H9 (cell line): ENCODE measurements around the gene RILPL2. TPM values are rescaled to one million over a fixed set of nuclear protein-coding genes. Genes with fewer than 3 reads are reported as not detected.
"Not testable (repeated sequence)": the region's sequence is repeated elsewhere in the genome, so short reads cannot be mapped to it uniquely, and the experiment has no call there.

Experiments
- DNase-seq: peaks from one replicate; pipeline ENCODE4 v3.0.0-alpha.2; 2017
- H2AFZ ChIP-seq: one replicate; pipeline ENCODE4 v1.6.1; 2013; ENCODE audit warnings: mild to moderate bottlenecking, low read length, control low read depth, moderate library complexity
- H2AK5ac ChIP-seq: 2 replicates; pipeline ENCODE4 v1.6.1; 2013; ENCODE audit warnings: low read length, control low read depth, mixed read lengths; ENCODE audit not compliant: insufficient read length
- H2BK120ac ChIP-seq: one replicate; pipeline ENCODE4 v1.6.1; 2013; ENCODE audit warnings: low read depth, mild to moderate bottlenecking, low read length, control low read depth, inconsistent platforms; ENCODE audit not compliant: poor library complexity, severe bottlenecking
- H2BK12ac ChIP-seq: 2 replicates; pipeline ENCODE4 v1.6.1; 2013; ENCODE audit warnings: low read length, control low read depth, mixed read lengths, low read depth; ENCODE audit not compliant: insufficient read length
- H2BK15ac ChIP-seq: 2 replicates; pipeline ENCODE4 v1.6.1; 2013; ENCODE audit warnings: low read depth, low read length, control low read depth
- H2BK20ac ChIP-seq: one replicate; pipeline ENCODE4 v1.6.1; 2013; ENCODE audit warnings: low read depth, mild to moderate bottlenecking, low read length, control low read depth, inconsistent platforms; ENCODE audit not compliant: poor library complexity, severe bottlenecking
- H2BK5ac ChIP-seq: 2 replicates; pipeline ENCODE4 v1.6.1; 2013; ENCODE audit warnings: low read length, control low read depth, mixed read lengths; ENCODE audit not compliant: insufficient read length
- H3K14ac ChIP-seq: 2 replicates; pipeline ENCODE4 v1.6.1; 2013; ENCODE audit warnings: low read length, control low read depth; ENCODE audit not compliant: insufficient read depth
- H3K18ac ChIP-seq: 2 replicates; pipeline ENCODE4 v1.6.1; 2013; ENCODE audit warnings: low read depth, mild to moderate bottlenecking, mixed read lengths, low read length, control low read depth; ENCODE audit not compliant: insufficient read length
- H3K23ac ChIP-seq: 2 replicates; pipeline ENCODE4 v1.6.1; 2013; ENCODE audit warnings: low read length, control low read depth, mixed read lengths, low read depth; ENCODE audit not compliant: insufficient read length
- H3K23me2 ChIP-seq: 2 replicates; pipeline ENCODE4 v1.6.1; 2013; ENCODE audit warnings: low read depth, mild to moderate bottlenecking, mixed read lengths, low read length, control low read depth; ENCODE audit not compliant: insufficient read length, poor library complexity, severe bottlenecking
- H3K27ac ChIP-seq: 2 replicates; pipeline ENCODE4 v1.5.1; 2013; ENCODE audit warnings: low read length, control low read depth, mixed read lengths, low read depth; ENCODE audit not compliant: insufficient read length
- H3K27me3 ChIP-seq: 2 replicates; pipeline ENCODE4 v1.6.1; 2013; ENCODE audit warnings: low read length, control low read depth, inconsistent platforms; ENCODE audit not compliant: insufficient read depth
- H3K4ac ChIP-seq: 2 replicates; pipeline ENCODE4 v1.6.1; 2013; ENCODE audit warnings: low read depth, mild to moderate bottlenecking, control low read depth, inconsistent platforms, low read length, moderate library complexity
- H3K4me1 ChIP-seq: 2 replicates; pipeline ENCODE4 v1.6.1; 2013; ENCODE audit warnings: low read length, control low read depth, inconsistent platforms; ENCODE audit not compliant: insufficient read depth
- H3K4me2 ChIP-seq: 2 replicates; pipeline ENCODE4 v1.6.1; 2013; ENCODE audit warnings: low read length, control low read depth, mixed read lengths; ENCODE audit not compliant: insufficient read length, insufficient read depth
- H3K56ac ChIP-seq: 2 replicates; pipeline ENCODE4 v1.6.1; 2013; ENCODE audit warnings: low read depth, mild to moderate bottlenecking, mixed read lengths, low read length, control low read depth; ENCODE audit not compliant: insufficient read length
- H3K79me1 ChIP-seq: 2 replicates; pipeline ENCODE4 v1.6.1; 2013; ENCODE audit warnings: low read depth, mild to moderate bottlenecking, moderate library complexity, low read length, control low read depth, inconsistent platforms; ENCODE audit not compliant: insufficient read depth, poor library complexity, severe bottlenecking
- H3K79me2 ChIP-seq: 2 replicates; pipeline ENCODE4 v1.6.1; 2013; ENCODE audit warnings: low read length, control low read depth, inconsistent platforms; ENCODE audit not compliant: insufficient read depth
- H3K9ac ChIP-seq: 2 replicates; pipeline ENCODE4 v1.6.1; 2013; ENCODE audit warnings: low read length, control low read depth, mixed read lengths; ENCODE audit not compliant: insufficient read length; ENCODE audit errors: extremely low read depth
- H3K9me3 ChIP-seq: one replicate; pipeline ENCODE4 v1.6.1; 2013; ENCODE audit warnings: low read depth, low read length, inconsistent platforms; ENCODE audit not compliant: control insufficient read depth
- H3T11ph ChIP-seq: one replicate; pipeline ENCODE4 v1.6.1; 2013; ENCODE audit warnings: mild to moderate bottlenecking, low read length, control low read depth, inconsistent platforms
- H4K20me1 ChIP-seq: one replicate; pipeline ENCODE4 v1.6.1; 2013; ENCODE audit not compliant: control insufficient read depth, insufficient read length, insufficient read depth
- H4K5ac ChIP-seq: 2 replicates; pipeline ENCODE4 v1.6.1; 2013; ENCODE audit warnings: low read depth, mild to moderate bottlenecking, mixed read lengths, low read length, control low read depth; ENCODE audit not compliant: insufficient read length
- H4K8ac ChIP-seq: replicated peaks from 2 replicates; pipeline ENCODE4 v1.6.1; 2013; ENCODE audit warnings: low read length, control low read depth, mixed read lengths, low read depth; ENCODE audit not compliant: insufficient read length
- H4K91ac ChIP-seq: 2 replicates; pipeline ENCODE4 v1.6.1; 2013; ENCODE audit warnings: low read depth, mild to moderate bottlenecking, moderate library complexity, mixed read lengths, low read length, control low read depth; ENCODE audit not compliant: insufficient read length
- H3K27ac Mint-ChIP-seq, 3 experiments: 2 replicates in 2 of 3; 3 replicates in 1 of 3; pipeline ENCODE4 v1.8.0; 2020 to 2021; ENCODE audit warnings: mixed read lengths in 3 of 3, mild to moderate bottlenecking in 1 of 3, moderate library complexity in 1 of 3
- H3K27me3 Mint-ChIP-seq: 2 replicates; pipeline ENCODE4 v1.8.0; 2021; ENCODE audit warnings: low read depth, mild to moderate bottlenecking, moderate library complexity, mixed read lengths
- H3K36me3 Mint-ChIP-seq, 3 experiments: 2 replicates in 2 of 3; 3 replicates in 1 of 3; pipeline ENCODE4 v1.8.0; 2020 to 2021; ENCODE audit warnings: low read depth in 3 of 3, mixed read lengths in 3 of 3; ENCODE audit not compliant: insufficient read depth in 1 of 3
- H3K4me1 Mint-ChIP-seq, 2 experiments: 2 replicates each; pipeline ENCODE4 v1.8.0; 2020; ENCODE audit warnings: mixed read lengths in 2 of 2
- H3K4me3 Mint-ChIP-seq, 2 experiments: 2 replicates in 1 of 2; 3 replicates in 1 of 2; pipeline ENCODE4 v1.8.0; 2020 to 2021; ENCODE audit warnings: mild to moderate bottlenecking in 2 of 2, mixed read lengths in 2 of 2, moderate library complexity in 1 of 2
- H3K9me3 Mint-ChIP-seq, 2 experiments: 2 replicates in 1 of 2; 3 replicates in 1 of 2; pipeline ENCODE4 v1.8.0; 2020; ENCODE audit warnings: mild to moderate bottlenecking in 2 of 2, mixed read lengths in 2 of 2, moderate library complexity in 1 of 2
- WGBS: extraction: QIAGEN DNeasy Blood & Tissue Kit; methylation state at CpG from one replicate; pipeline ENCODE4 v1.1.7; 2013; ENCODE audit warnings: missing lambda C conversion rate, low lambda C conversion rate, mixed read lengths; ENCODE audit not compliant: insufficient read length; ENCODE audit errors: extremely low coverage; 5-methylcytosine and 5-hydroxymethylcytosine counted together
- total RNA-seq: library from RNA; stranded (reverse); gene quantifications from 2 replicates; pipeline ENCODE4 v1.2.1, GENCODE V29; 2021

Gene RILPL2
- total RNA-seq, 1 experiment from 2014 or later: 1.4 TPM

- H3K23ac ChIP-seq, H4K20me1 ChIP-seq, H3K4me3 Mint-ChIP-seq, H4K8ac ChIP-seq, H2BK120ac ChIP-seq, H3K4ac ChIP-seq, H4K5ac ChIP-seq, H2BK5ac ChIP-seq, H2BK20ac ChIP-seq, H3K27ac ChIP-seq, H3K4me1 ChIP-seq, H3K18ac ChIP-seq, H2BK15ac ChIP-seq, H3K27ac Mint-ChIP-seq, H3K27me3 ChIP-seq, H3T11ph ChIP-seq, DNase-seq, H3K79me1 ChIP-seq, H3K27me3 Mint-ChIP-seq, H4K91ac ChIP-seq, H3K23me2 ChIP-seq, H3K4me2 ChIP-seq, H3K9ac ChIP-seq, H3K36me3 Mint-ChIP-seq, H3K9me3 ChIP-seq, H3K79me2 ChIP-seq, H2BK12ac ChIP-seq, H3K9me3 Mint-ChIP-seq, H3K14ac ChIP-seq, H3K4me1 Mint-ChIP-seq, H2AK5ac ChIP-seq, H3K56ac ChIP-seq, H2AFZ ChIP-seq: not testable (repeated sequence)
- WGBS: no CpG with 5 or more reads among the region's 48 CpGs
Observed at GRCh38 chr12:123371667-123372368, 64.7 kb downstream of the RILPL2 start.
